Heart left ventricle (tissue), 16 donors: Measurements from ENCODE around the gene DHX35. TPM values are rescaled to one million over a fixed set of nuclear protein-coding genes. Genes with fewer than 3 reads are reported as not detected.

Source experiments
- ATAC-seq, 4 donors: fragments of 200-7000 bp; cut with Tn5 transposase; one replicate each; pipeline ENCODE4 v1.9.1; 2020 to 2022; ENCODE audit warnings: moderate library complexity in 4 of 4, mild to moderate bottlenecking in 3 of 4, moderate number of reproducible peaks in 1 of 4
- DNase-seq, 5 donors: peaks; one replicate each; pipeline ENCODE4 v3.0.0-alpha.2; 2020
- H3K27ac ChIP-seq, 12 donors: fragments of 200-600 bp; sonication (generic) in 4 of 12; one replicate each; pipeline versions ENCODE4 v1.5.0 to v1.8.0; 2016 to 2022; ENCODE audit warnings: mild to moderate bottlenecking in 2 of 12
- H3K27me3 ChIP-seq, 9 donors: fragments of 200-600 bp; sonication (generic) in 2 of 9; one replicate each; pipeline versions ENCODE4 v1.5.1 to v1.8.0; 2016 to 2022; ENCODE audit warnings: mild to moderate bottlenecking in 3 of 9
- H3K36me3 ChIP-seq, 9 donors: fragments of 200-600 bp; sonication (generic) in 2 of 9; one replicate each; pipeline versions ENCODE4 v1.5.0 to v1.8.0; 2018 to 2022; ENCODE audit warnings: mild to moderate bottlenecking in 2 of 9
- H3K4me1 ChIP-seq, 12 donors: fragments of 200-600 bp; sonication (generic) in 4 of 12; one replicate each; pipeline versions ENCODE4 v1.5.0 to v1.8.0; 2016 to 2022; ENCODE audit warnings: mild to moderate bottlenecking in 3 of 12
- H3K4me3 ChIP-seq, 12 donors: fragments of 200-600 bp; sonication (generic) in 4 of 12; one replicate each; pipeline versions ENCODE4 v1.5.0 to v1.8.0; 2017 to 2022; ENCODE audit warnings: mild to moderate bottlenecking in 9 of 12, moderate library complexity in 4 of 12
- H3K9me3 ChIP-seq, 12 donors: fragments of 200-600 bp; sonication (generic) in 4 of 12; one replicate each; pipeline versions ENCODE4 v1.5.0 to v1.8.0; 2016 to 2022; ENCODE audit warnings: mild to moderate bottlenecking in 1 of 12
- CTCF ChIP-seq, 12 donors: fragments of 200-600 bp; sonication (generic) in 4 of 12; IDR thresholded peaks; one replicate each; pipeline versions ENCODE4 v1.5.0 to v1.8.0; 2018 to 2022; ENCODE audit warnings: antibody characterized with exemption in 12 of 12, mild to moderate bottlenecking in 5 of 12
- POLR2A ChIP-seq, 2 donors: fragments of 450-650 bp; IDR thresholded peaks; one replicate each; pipeline ENCODE4 v1.6.1; 2017; ENCODE audit warnings: antibody characterized with exemption in 2 of 2, mild to moderate bottlenecking in 2 of 2, moderate library complexity in 2 of 2
- WGBS, 4 donors: extraction: QIAGEN DNeasy Blood & Tissue Kit in 2 of 4; methylation state at CpG; one replicate each; pipeline versions ENCODE4 v1.1.5 to v1.1.7; 2013 to 2018; 5-methylcytosine and 5-hydroxymethylcytosine counted together
- intact Hi-C, 10 donors: fragments of 100-400 bp; cut with DNase I; formaldehyde crosslinking; loops; one replicate each; pipeline versions ENCODE4 v1.11.1 to v1.14.2; 2022
- polyA plus RNA-seq, 2 donors: library from polyadenylated mRNA; stranded (reverse); fragments of 200-250 nt; gene quantifications; one replicate each; pipeline ENCODE4 v1.2.3, GENCODE V29; 2013
- total RNA-seq, 9 donors: library from RNA; depleted of rRNA in 2 of 9; stranded (reverse); fragments of >200 nt in 2 of 9; fragmentation: NEBNext Ultra II Directional in 3 of 9; extraction: Animal tissue kit (Norgen Biotek cat#: 25700) in 3 of 9; gene quantifications; one replicate each; pipeline versions ENCODE4 v1.1.0 to v1.2.4, GENCODE V29; 2016 to 2023
- donor health status: ischemic (EF 13 %, LVEDD 7.1; RV severe dilation, severe dysfunction).
- donor health status: healthy with polysubstance abuse.
- donor health status: DM: no; HTN: yes; CAD: no.
- donor health status: DM: no; HTN: no; CAD: no.
- donor health status: ischemic (EF 25% LVEDD 6.9; RV normal size, moderate dysfunction).
- donor health status: ischemic (EF 25% LVEDD 5.7; RV mildly dilated, moderate dysfunction).
- donor health status: healthy.
- donor health status: DM: yes; HTN: yes; CAD: no.
- donor health status: ischemic (EF 35%, LVEDD 5.7; RV mildly dilated, moderate dysfunction).
- donor health status: nonischemic (EF 11% LVEDD 7.7; RV severe dilation, severe dysfunction).
- donor health status: DM: yes; HTN: yes; CAD: no.
- donor health status: PGD.
- donor health status: ischemic (EF 29% LVEDD 5.4; RV normal size, mild dysfunction).
- donor health status: nonischemic (EF 23%, LVEDD 6.1; RV moderate dilation, normal function).

Gene DHX35
- total and polyA plus RNA-seq, 11 donors = 6.0 to 41.7 (median 11.1) TPM

GRCh38 chr20:39076958-39077357 lies 114.8 kb downstream of the DHX35 start:
- Histone ChIP-seq H3K4me1 (no peaks in the 10 kb centered on the region), H3K4me3 (no peak overlapping the region), H3K36me3 (no peaks in the 10 kb centered on the region), H3K9me3 (no peaks in the 10 kb centered on the region), H3K27me3 (peaks cover 0 to 28% (median 6%) of the 10 kb centered on the region in 9 donors), H3K27ac (no peak overlapping the region)
- no peak for TF ChIP-seq CTCF (IDR thresholded peaks at IDR 0.05)
- no peak for TF ChIP-seq POLR2A (IDR thresholded peaks at IDR 0.05)
- WGBS, 4 donors = 37 to 49% (median 44%) methylated on average over 7 of the region's 7 CpGs
- no peak for DNase-seq
- intact Hi-C loops = loop anchor here in 1 of 10 donors (1.0 kb wide), 1 partner anchor 15 kb away; no protein-coding TSS in a partner anchor
- ATAC-seq = no peak

- Histone ChIP-seq H3K4me1 (no peaks in the 10 kb centered on the region), H3K9me3 (peaks cover 0 to under 1% (median 0%) of the 10 kb centered on the region in 12 donors), H3K27ac (no peak overlapping the region), H3K36me3 (no peaks in the 10 kb centered on the region), H3K27me3 (peaks cover 0 to 24% (median 6%) of the 10 kb centered on the region in 9 donors), H3K4me3 (no peak overlapping the region)
- DNase-seq = no peak
- WGBS, 4 donors = 87 to 100% (median 90%) methylated on average over 1 of the region's 1 CpG
- no peak for ATAC-seq
- intact Hi-C loops = loop anchor here in 4 of 10 donors (2.0 kb wide), 1 partner anchor 30 kb away; no protein-coding TSS in a partner anchor
- TF ChIP-seq POLR2A (IDR thresholded peaks at IDR 0.05) (no peak), CTCF (IDR thresholded peaks at IDR 0.05) (no peak)
Measured at GRCh38 chr20:39080326-39080725, 118.2 kb downstream of the DHX35 start.

- peak; percentile 82 to 96 (median 92) for TF ChIP-seq CTCF (IDR thresholded peaks at IDR 0.05)
- TF ChIP-seq POLR2A (IDR thresholded peaks at IDR 0.05) = no peak
- peaks cover 0 to 17% (median 6%) of the 10 kb centered on the region in 9 donors for H3K27me3 ChIP-seq
- H3K9me3 ChIP-seq = peaks cover 0 to 9% (median 0%) of the 10 kb centered on the region in 12 donors
- ATAC-seq (peak; percentile 42 to 73 (median 70)), DNase-seq (peak; percentile 52 to 74 (median 70))
- H3K27ac ChIP-seq = no peak overlapping the region
- no peaks in the 10 kb centered on the region for H3K4me1 ChIP-seq
- 10 to 16% (median 14%) methylated on average over 5 of the region's 5 CpGs for WGBS, 4 donors
- intact Hi-C loops = loop anchor here in 8 of 10 donors (1.0 to 2.0 kb wide), 3 partner anchors 30 to 33 kb away; no protein-coding TSS in a partner anchor
- H3K36me3 ChIP-seq = no peaks in the 10 kb centered on the region
- H3K4me3 ChIP-seq = no peak overlapping the region
Measured at GRCh38 chr20:39081255-39081654, 119.1 kb downstream of the DHX35 start.

- H3K36me3 ChIP-seq = no peaks in the 10 kb centered on the region
- H3K27ac ChIP-seq = no peak overlapping the region
- no peak overlapping the region for H3K4me3 ChIP-seq
- 55 to 71% (median 60%) methylated on average over 8 of the region's 8 CpGs for WGBS, 4 donors
- no peaks in the 10 kb centered on the region for H3K4me1 ChIP-seq
- H3K9me3 ChIP-seq = peaks cover 0 to 9% (median 0%) of the 10 kb centered on the region in 12 donors
- DNase-seq (no peak), ATAC-seq (peak in 1 of 4 donors; percentile 19)
- intact Hi-C loops = loop anchor here in 1 of 10 donors (2.0 kb wide), 1 partner anchor 32 kb away; no protein-coding TSS in a partner anchor
- peaks cover 0 to 13% (median 0%) of the 10 kb centered on the region in 9 donors for H3K27me3 ChIP-seq
- TF ChIP-seq POLR2A (IDR thresholded peaks at IDR 0.05) = no peak
- TF ChIP-seq CTCF (IDR thresholded peaks at IDR 0.05) = no peak
Measured at GRCh38 chr20:39082622-39083398, 120.7 kb downstream of the DHX35 start.
